ENCODE measurements around the gene HGF.
"Not testable (repeated sequence)": the region's sequence is repeated elsewhere in the genome, so short reads cannot be mapped to it uniquely, and the experiment has no call there.

DNA sequence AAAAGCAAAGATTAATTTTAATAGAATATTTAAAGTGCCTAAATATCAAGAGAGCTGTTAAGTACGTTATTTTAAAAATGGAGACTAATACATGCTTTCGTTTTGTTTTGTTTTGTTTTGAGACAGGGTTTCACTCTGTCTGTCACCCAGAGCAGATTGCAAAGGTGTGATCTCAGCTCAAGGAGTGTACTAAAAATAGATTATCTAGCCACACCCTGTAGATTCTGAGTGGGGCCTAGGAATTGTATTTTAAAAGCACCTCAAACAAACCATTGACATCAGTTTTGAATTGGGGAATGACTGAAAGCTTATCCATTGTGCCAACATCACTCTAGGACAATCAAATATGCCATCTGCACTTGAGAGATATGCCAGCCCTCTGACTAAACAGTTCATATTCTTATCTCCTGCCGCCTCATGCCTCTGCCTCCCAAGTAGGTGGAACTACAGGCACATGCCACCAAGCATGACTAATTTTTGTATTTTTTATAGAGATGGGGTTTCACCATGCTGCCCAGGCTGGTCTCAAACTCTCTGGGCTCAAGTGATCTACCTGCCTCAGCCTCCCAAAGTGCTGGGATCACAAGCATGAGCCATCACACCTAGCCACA lies 43.1 kb upstream of the HGF start:
- TF ChIP-seq, protein P1, sequence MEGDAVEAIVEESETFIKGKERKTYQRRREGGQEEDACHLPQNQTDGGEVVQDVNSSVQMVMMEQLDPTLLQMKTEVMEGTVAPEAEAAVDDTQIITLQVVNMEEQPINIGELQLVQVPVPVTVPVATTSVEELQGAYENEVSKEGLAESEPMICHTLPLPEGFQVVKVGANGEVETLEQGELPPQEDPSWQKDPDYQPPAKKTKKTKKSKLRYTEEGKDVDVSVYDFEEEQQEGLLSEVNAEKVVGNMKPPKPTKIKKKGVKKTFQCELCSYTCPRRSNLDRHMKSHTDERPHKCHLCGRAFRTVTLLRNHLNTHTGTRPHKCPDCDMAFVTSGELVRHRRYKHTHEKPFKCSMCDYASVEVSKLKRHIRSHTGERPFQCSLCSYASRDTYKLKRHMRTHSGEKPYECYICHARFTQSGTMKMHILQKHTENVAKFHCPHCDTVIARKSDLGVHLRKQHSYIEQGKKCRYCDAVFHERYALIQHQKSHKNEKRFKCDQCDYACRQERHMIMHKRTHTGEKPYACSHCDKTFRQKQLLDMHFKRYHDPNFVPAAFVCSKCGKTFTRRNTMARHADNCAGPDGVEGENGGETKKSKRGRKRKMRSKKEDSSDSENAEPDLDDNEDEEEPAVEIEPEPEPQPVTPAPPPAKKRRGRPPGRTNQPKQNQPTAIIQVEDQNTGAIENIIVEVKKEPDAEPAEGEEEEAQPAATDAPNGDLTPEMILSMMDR (IDR thresholded peaks at IDR 0.05; ENCODE audit: poor library complexity) = not testable (repeated sequence)
- not testable (repeated sequence) for TF ChIP-seq EZH2 (IDR thresholded peaks at IDR 0.05; ENCODE audit: borderline replicate concordance)

Data from hepatocyte (in vitro differentiated cells).